ENCODE measurements around the gene GYS1.
A peak's percentile ranks its signal among the peaks of the same experiment; 100 is the strongest.

The GYS1 gene

DNA sequence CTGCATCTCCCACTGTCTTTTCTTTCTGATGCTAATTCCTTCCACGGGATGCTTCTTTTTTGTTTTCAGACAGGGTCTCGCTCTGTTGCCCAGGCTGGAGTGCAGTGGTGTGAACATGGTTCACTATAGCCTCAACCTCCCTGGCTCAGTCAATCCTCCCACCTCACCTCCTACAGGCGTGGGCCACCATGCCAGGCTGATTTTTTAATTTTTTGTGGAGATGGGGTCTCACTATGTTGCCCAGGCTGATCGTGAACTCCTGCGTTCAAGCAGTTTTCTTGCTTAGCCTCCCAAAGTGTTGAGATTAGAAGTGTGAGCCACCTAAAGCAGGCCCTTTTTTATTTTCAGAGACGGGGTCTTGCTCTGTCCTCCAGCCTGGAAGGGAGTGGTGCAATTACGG is 4.8 kb downstream of the GYS1 start:
- DNase-seq = no peak

DNA sequence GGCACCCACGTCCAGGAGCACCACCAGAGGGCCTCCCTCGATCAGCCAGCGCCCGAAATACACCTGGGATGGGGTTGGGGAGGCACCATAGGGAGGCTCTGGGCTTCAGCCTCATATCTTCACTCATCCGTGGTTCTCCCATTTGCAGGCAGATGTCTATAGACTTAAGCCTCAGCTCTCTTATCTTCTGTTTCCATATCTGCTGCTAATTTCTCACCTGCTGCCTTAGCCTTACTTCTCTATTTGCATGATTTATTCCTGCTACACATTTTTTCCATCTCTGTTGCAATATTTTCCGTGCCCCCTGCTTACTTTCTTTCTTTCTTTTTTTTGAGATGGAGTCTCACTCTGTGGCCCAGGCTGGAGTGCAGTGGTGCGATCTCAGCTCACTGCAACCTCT is 5.8 kb downstream of the GYS1 start:
- DNase-seq = no peak

DNA sequence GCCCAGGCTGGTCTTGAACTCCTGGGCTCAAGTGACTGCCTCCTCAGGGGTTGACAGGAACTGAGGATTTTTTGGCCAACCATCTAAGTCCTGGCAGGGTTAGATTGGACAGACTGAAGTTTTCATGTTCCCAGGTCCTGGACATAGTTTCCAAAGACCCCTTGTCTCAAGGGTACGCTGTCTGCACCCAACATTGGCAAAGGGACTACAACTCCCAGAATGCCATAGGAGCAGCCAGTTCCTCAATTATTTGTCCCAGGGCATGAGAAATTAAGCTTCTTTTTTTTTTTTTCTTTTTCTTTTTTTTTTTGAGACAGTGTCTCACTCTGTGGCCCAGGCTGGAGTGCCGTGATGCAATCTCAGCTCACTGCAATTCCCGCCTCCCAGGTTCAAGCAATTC is 6.9 kb downstream of the GYS1 start:
- DNase-seq = no peak

DNA sequence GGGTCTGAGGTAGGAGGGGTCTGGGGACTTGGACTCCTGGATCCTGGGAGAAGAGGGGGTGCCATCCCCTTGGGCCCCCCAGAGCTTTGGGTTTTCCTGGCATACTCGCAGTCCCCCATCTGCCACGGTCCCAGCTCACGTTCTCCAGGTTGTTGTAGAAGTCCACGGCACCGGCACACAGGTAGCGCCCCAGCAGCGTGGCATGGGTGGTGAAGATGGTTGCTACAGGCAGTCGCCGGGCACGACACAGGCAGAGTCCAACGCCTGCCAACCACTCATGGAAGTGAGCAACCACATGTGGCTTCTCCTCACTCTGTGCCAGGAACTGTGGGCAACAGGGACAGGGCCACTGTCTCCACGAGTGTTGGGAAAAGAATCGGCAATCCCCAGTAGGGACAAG is 7.4 kb downstream of the GYS1 start:
- DNase-seq = no peak

DNA sequence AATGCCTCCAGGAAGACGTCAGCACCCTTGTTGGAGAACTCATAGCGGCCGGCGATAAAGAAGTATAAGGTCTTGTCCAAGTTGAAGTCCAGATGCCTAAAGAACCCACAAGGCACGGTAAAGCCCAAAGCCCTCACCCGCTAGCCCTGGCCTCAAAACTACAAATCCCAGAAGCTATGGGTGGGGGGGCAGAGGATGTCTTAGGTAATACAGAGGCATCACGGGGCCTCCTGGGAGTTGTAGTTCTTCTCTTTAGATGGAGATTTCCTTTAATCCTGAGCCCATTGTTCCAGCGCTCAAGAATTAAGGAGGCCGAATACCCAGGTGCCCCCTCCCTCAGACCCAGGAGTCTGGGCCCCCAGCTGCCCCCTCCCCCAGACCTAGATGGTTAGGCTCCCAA is 10.8 kb downstream of the GYS1 start:
- DNase-seq = no peak

DNA sequence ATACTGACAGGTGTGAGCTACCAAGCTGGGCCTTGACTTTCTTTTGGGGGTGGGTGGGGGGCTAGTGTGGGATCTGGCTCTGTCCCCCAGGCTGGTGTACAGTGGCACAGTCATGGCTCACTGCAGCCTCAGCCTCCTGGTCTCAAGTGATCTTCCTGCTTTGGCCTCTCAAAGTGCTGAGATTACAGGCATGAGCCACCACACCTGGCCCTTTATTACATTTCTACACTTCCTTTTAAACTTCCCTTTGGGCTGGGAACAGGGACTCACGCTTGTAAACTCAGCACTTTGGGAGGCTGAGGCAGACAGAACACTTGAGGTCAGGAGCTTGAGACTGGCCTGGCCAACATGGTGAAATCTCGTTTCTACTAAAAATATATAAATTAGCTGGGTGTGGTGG is 16.0 kb downstream of the GYS1 start:
- no peak for DNase-seq

DNA sequence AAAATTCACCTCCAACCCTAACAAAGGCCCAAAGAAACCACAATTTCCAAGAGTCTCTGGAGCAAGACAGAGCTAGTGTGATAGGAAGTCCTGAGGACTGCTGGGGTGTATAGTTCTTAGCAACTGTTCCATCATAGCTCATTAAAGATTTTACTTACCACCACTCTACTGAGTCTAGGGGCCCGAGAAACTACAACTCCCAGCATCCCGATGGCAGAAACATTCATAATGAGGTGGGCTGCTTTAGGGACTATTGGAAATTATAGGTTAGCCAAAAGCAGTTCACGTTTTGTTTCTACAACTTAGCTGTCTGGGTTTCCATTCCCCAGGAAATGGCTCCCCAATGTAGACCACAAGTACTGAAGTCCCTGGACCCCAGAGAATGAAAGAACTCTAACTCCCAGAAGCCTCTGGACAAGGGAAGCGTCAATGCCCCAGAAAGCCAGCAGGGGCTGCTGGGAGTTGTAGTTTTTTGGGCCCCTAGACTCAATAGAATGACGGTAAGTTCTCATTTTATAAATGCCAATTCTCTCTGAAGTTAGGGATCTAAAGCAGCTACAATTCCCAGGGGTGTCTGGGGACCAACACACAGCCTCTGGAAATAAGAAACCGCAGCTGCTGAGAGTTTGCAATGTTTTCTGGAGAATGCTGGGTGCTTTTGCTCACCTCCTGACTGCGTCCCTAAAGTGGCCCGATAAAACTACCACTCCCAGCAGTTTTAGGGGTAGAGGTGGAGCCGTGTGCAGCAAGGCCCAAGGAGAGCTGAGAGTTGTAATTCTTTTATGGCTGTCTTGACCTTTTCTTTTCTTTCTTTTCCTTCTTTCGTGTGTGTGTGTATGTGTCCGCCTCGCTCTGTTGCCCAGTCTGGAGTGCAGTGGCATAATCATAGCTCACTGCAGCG is 16.9 kb downstream of the GYS1 start:
- DNase-seq = no peak

DNA sequence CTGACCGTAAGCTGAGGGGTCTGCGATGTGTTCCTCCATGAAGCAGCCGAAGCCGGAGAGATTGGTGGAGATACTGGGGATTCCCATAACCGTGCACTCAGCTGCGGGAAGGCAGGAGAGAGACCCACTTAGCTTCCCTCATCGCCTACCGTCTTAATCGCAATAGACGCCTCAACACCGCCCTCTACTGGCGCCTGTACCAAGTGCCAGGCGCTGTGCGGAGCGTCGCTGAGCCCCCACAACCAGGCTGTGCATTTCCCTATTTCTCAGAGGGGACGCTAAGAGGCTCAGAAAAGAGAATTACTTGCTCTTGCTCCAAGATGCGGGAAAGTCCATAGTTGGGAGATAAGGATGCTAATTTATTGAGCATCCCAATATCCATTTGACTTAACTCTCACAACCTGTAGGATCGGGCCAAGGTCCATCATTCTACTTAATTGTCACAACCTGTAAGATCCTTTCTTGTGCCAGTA is 22.1 kb downstream of the GYS1 start:
- peak; percentile 44 for DNase-seq

DNA sequence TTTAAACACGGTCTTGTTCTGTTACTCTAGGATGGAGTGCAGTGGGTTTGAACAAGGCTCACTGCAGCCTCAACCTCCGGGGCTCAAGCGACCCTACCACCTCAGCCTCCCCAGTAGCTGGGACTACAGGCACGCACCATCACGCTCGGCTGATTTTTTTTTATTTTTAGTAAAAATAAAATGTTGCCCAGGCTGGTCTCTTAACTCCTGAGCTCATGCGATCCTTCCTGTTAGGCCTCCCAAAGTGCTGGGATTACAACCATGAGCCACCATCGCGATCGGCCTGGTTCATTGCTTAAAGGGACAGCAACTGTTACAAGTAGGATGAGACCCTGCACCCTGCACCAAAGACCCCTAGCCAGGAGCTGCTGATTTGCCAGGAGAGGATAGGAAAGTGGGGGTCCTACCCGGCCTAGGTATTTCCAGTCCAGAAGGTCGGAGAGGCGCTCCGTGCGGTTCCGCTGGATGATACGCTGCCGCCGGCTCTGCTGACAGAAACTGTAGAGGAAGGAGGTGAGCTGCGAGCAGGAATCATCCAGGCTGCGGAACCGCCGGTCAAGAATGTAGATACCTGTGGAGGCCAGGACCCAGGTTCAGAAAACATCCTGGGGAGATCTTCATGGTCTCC is 22.9 kb downstream of the GYS1 start:
- no peak for DNase-seq

DNA sequence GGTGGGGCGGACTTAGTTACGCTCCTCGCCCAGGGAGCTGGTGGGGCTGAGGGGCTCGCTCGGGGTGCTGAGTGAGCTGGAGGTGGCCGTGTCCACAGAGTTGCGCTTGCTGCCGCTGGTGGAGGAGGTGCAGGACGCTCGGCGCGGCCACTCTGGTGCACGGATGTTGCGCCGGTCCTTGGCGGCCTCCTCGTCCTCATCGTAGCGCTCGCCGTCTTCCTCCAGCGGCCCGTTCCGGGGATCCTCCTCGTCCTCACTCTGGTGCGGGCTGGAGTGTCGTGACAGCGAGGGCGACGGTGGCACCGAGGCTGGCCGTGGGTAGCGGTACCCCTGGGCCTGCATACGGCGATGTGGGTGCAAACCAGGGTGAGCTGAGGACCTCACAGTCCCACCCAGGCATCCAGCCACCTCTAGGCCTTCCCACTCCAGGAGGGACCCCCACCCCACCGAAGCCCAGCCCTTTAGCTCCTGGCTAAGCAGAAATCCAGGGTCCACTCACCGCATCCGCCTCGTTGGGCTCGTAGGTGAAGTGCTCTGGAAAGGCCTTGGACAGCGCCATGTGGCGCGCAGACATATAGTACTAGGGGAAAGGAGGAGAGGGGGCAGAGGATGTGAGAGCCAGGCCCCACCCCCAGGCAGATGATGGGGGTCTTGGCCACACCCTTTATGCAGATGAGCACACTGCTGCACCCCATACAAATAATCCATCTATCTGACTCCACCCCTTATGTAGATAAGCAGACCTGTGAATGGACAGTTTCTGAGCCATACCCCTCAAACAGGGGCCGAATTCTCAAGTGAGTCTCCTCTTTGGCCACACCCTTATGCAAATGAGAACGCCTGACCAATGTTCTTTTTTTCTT is 23.6 kb downstream of the GYS1 start:
- no peak for DNase-seq

DNA sequence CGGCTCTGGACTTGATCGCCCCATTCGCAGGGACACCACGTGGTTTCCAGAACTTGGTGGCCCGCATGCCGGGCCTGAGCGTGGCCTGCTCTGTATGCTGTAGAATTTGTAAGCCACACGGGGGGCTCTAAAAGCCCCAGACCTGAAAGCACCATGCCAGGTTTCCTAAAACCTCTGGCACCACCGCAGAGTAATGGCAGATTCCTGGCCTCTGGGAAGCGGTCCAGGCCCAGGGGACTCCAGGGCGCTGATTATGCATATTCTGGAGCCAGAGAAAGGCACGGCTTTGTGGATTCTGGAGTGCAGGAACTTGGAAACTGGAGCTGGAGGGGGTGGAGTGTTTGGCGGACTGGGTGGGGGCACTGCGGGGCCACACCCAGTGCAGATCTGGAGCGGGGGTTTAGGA is 24.3 kb downstream of the GYS1 start:
- no peak for DNase-seq

DNA sequence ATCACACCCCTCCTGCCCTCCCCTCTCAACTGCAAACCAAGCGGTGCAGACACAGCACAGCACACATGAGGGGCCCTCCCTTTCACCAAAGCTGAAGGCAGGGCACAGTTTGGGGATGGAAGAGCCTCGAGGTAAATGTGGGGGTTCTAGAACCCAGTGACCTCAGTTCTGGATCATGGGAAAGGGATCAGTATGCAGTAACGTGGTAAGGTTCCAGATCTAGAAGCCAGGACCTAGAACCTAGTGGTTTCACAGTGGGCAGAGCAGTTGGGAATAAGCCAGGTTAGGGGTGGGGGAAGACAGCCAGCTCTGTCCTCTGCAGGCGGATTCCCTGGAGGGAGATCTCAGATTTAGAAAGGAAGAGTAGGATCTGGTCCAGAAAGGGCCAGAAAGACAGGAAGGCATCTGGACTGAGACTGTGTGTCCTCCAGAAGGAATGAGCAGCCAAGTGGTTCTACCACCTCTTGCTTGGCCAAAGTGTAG is 24.9 kb downstream of the GYS1 start:
- DNase-seq = no peak

DNA sequence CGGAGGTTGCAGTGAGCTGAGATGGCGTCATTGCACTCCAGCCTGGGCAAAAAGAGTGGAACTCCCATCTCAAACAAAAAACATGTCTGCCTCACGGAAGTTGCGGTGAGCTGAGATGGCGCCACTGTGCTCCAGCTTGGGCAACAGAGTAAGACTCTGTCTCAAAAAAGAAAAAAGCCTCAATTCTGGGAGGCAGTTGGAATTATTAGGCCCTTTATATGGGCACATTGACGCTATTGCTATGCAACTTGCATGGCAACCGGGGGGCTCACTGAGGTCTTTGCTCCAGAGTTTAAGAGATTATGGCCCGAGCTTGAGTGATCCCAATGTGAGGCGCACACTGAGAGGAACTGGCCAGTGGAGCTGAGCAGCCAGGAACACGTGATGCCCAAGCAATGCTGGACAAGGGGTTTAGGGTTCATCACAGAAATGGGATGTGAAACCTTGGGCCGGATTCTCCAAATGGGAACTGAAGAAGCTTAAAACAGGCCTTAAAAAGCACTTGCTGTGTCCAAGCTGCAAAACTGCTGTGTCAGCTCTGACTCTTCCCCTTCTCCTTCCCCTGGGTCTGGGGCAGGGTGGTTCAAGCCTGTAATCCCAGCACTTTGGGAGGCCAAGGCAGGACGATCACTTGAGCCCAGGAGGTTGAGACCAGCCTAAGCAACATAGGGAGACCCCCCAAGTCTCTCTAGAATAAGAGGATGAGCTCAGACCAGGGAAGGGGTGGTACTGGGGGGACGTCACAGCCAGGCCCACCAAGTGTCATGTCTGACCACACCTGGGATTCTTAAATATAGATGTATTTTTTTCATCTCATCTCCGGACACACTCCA is 25.5 kb downstream of the GYS1 start:
- no peak for DNase-seq

DNA sequence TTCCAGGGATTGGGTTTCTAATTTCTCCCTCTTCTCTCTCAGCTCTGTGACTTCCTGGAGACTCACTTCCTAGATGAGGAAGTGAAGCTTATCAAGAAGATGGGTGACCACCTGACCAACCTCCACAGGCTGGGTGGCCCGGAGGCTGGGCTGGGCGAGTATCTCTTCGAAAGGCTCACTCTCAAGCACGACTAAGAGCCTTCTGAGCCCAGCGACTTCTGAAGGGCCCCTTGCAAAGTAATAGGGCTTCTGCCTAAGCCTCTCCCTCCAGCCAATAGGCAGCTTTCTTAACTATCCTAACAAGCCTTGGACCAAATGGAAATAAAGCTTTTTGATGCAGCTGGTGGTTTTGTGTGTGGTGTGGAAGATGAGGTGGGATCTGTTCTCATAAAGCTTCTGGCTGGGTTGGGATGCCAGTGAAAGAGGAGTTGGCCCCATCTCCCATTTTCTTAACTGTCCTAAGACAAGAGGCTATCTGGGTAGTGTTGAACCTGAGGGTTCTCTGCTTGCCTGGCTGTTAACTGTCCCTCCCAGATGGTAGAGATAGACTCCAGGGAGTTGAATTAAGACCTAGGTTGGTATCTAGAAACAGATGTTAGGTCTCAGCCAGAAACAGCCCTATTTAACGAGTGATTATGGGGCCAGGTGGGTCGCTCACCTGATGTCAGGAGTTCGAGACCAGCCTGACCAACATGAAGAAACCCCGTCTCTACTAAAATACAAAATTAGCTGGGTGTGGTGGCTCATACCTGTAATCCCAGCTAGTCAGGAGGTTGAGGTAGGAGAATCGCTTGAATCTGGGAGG is 26.4 kb downstream of the GYS1 start:
- no peak for DNase-seq

DNA sequence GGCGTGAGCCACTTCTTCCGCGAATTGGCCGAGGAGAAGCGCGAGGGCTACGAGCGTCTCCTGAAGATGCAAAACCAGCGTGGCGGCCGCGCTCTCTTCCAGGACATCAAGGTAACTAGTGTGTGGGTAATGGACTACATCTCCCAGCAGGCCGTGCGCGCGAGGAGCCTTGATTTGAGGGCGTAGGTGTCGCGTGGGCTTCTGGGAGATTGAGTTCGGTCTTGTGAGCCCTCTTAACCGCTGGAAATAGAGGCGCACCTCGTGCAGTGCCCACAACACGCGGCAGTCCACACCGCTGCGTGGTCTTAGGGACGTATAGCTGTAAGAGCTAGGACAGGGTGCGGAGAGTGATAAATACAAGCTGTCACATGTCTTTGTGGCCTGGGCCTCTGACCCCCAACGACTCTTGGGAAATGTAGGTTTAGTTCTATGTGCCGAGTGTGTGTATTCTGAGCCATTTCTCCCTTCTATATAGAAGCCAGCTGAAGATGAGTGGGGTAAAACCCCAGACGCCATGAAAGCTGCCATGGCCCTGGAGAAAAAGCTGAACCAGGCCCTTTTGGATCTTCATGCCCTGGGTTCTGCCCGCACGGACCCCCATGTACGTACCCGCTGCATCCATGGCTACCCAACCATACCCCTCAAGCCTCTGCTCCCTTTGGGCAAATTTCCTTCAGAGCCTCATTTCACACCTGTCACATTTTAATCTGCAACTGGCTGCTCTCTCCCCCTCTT is 27.1 kb downstream of the GYS1 start:
- peak; percentile 79 for DNase-seq

DNA sequence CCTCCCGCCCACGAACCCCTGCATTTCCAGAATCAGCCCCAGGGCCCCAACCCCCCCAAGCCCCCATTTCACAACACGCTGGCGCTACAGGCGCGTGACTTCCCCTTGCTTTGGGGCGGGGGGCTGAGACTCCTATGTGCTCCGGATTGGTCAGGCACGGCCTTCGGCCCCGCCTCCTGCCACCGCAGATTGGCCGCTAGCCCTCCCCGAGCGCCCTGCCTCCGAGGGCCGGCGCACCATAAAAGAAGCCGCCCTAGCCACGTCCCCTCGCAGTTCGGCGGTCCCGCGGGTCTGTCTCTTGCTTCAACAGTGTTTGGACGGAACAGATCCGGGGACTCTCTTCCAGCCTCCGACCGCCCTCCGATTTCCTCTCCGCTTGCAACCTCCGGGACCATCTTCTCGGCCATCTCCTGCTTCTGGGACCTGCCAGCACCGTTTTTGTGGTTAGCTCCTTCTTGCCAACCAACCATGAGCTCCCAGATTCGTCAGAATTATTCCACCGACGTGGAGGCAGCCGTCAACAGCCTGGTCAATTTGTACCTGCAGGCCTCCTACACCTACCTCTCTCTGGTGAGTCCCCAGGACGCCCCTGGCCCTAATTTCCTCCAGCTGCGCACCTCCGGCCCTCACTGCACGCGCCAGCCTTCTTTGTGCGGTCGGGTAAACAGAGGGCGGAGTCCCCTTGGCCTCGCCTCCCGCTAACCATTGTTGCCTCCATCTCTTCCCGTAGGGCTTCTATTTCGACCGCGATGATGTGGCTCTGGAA is 27.9 kb downstream of the GYS1 start, which contains the start of gene FTL:
FTL (plus strand) TSS at position 270 of the 766 bp plus-strand sequence; CDS start at position 469, 199 bp downstream.
- peak; percentile 88 for DNase-seq

DNA sequence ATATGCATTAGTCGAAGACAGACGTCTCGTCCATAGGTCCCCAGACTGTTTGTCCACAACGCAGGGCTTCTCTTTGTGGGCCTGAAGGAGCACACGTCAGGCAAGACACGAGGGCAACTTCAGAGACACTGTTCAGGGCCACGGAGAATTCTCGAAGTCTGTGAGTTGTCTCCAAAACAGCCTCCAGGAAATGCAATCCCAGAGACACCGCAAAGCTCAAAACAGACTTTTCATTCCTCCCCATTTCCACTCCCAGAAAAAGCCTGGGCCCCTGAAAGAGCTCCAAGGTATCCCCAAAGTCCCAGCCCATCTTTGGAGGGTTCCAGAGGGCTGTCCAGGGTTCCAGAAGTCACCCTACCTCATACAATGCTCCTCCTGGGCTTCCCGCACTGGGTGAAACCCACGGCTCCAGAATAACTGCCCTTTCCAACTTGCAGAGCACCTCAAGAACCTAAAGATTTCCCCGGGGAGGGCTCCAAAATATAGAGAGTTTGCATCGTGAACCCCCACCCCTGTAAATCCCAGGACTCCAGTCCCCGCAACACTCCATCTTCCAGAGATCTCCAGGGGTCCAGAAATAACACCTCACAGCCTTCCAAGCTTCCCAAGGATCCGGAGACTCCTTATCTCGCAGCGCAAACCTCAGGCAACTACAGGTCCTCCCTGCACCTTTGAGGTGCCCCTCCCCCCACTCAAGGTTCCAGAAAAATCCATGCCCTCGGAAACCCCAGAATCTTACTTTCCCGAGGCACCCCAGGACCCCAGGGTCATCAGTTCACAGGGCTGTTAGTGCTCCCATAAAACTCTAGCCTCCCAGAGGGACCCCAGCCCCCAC is 28.7 kb downstream of the GYS1 start:
- DNase-seq = no peak

DNA sequence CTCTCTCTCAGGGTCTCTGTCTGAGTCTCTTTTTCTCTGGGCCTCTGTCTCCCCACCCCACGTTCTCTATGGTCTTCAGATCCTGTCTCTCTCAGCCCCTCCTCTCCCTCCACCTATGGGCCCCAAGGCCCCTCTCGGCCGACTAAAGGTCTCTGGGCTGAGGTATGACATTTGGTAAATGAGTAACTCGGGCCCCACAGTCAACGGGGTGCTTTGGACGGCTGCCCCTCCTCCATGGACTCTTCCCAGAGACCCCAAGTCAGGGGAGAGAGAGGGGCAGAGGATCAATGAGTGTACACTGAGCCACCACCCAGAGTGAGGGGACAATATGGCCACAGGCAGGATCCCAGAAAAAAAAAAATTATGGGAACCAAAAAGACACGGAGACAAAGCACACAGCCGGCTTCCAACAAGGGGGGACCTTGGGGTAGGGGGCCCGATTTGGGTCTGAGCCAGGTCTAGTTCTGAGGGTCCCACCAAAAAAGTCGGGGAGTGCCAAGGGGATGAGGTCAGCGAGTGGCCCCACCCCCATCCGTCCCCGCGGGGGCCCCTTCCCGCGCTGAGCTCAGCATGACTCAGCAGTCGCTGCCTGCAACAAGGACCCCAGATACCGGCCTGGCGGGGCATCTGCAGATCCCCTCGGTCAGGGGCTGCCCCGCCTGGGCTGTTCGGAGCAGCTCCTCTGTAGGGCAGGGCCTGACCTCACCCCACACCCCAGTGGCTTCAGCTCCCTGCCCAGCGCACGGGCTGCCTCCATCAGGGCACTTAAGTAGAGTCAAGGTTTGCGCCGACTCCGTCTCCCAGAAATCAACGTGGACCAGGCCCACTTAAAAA is 29.5 kb downstream of the GYS1 start:
- DNase-seq = no peak
